Measurements from ENCODE around the gene CDH16.

DNA sequence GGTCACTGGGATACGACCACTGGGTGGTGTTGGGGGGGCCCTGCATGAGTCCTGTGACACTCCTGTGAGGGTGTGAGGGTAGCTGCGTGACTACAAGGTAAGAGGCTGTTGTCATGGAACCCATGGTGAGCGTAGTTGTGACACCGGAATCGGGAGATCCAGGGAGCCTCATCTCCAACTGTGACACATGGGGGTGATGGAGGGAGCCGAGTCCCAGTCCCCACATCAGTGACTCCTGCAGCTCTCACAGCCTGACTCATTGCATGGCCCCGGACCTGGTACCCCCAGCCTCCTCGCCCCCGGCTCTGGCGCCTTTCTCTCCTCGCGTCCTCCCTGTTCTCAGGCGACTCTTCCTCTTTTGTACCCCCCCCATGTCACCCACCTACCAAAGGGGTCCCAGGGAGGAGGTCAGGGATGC, 14.2 kb downstream of the CDH16 start:
- TF ChIP-seq CTCF (IDR thresholded peaks at IDR 0.05) (no peak), EZH2phosphoT487 (IDR thresholded peaks at IDR 0.05) (no peak), EZH2 (IDR thresholded peaks at IDR 0.05) (no peak)
